DND-41 (cell line): ENCODE measurements around the gene TBPL2.

ENCODE experiments used
- CTCF ChIP-seq: IDR thresholded peaks from 2 replicates; pipeline ENCODE4 v1.5.1; 2012; ENCODE audit warnings: borderline replicate concordance, low read length, moderate library complexity, mild to moderate bottlenecking; ENCODE audit not compliant: poor library complexity, severe bottlenecking; ENCODE audit errors: extremely low read depth
- EZH2 ChIP-seq: IDR thresholded peaks from 3 replicates; pipeline ENCODE4 v1.6.1; 2012; ENCODE audit warnings: borderline replicate concordance, low read depth, mild to moderate bottlenecking, moderate library complexity, low read length, inconsistent platforms; ENCODE audit not compliant: severe bottlenecking

GRCh38 chr14:55477680-55478079, 37.3 kb upstream of the TBPL2 start:
- no peak for TF ChIP-seq CTCF
- TF ChIP-seq EZH2 = no peak
